Measurements from ENCODE around the gene PTBP2. TPM values are rescaled to one million over a fixed set of nuclear protein-coding genes. Genes with fewer than 3 reads are reported as not detected.

Gene PTBP2
- total and polyA plus RNA-seq, 2 of the 8 experiments (the other 6 are each of a cell fraction or from before 2014, with no cell fraction given): 24.2 to 61.7 TPM

- no peak for TF ChIP-seq CHD7 (IDR thresholded peaks at IDR 0.05; ENCODE audit: insufficient replicate concordance, low read length)
- no peak for TF ChIP-seq JUND (IDR thresholded peaks at IDR 0.05; ENCODE audit: low read length)
- TF ChIP-seq GTF2F1 (IDR thresholded peaks at IDR 0.05; ENCODE audit: borderline replicate concordance, low read depth, low read length): no peak
- no peak for TF ChIP-seq USF2 (IDR thresholded peaks at IDR 0.05; ENCODE audit: low read length)
- TF ChIP-seq FOSL1 (IDR thresholded peaks at IDR 0.05; ENCODE audit: insufficient read depth, low read depth, low read length): no peak
- no peak for TF ChIP-seq NRF1 (IDR thresholded peaks at IDR 0.05; ENCODE audit: low read depth, low read length)
- TF ChIP-seq ATF3 (IDR thresholded peaks at IDR 0.05; ENCODE audit: insufficient read depth, low read depth, low read length): no peak
- no peak for TF ChIP-seq CHD2 (IDR thresholded peaks at IDR 0.05; ENCODE audit: low read length)
- no peak for TF ChIP-seq PHF8 (conservative IDR thresholded peaks at IDR 0.05; ENCODE audit: low read depth, low read length)
- no peak for TF ChIP-seq SIRT6 (IDR thresholded peaks at IDR 0.05; ENCODE audit: low read length)
- TF ChIP-seq YY1 (IDR thresholded peaks at IDR 0.05; ENCODE audit: low read depth, low read length): no peak
These were observed 140.3 kb downstream of the PTBP2 start (continued) for GRCh38 chr1:96861836-96862235.

Measured in H1 (cell line).